SKM-1 treated with dmso at 0.1 percent for 144 hours (cell line): ENCODE data around the gene ATXN1L.
"Not testable (repeated sequence)": the region's sequence is repeated elsewhere in the genome, so short reads cannot be mapped to it uniquely, and the experiment has no call there.

ENCODE experiments used
- DNase-seq: peaks from one replicate; lab custom pipeline; 2025; ENCODE audit not compliant: unreplicated experiment; lab: John Stamatoyannopoulos, UW

The ATXN1L gene, protein sequence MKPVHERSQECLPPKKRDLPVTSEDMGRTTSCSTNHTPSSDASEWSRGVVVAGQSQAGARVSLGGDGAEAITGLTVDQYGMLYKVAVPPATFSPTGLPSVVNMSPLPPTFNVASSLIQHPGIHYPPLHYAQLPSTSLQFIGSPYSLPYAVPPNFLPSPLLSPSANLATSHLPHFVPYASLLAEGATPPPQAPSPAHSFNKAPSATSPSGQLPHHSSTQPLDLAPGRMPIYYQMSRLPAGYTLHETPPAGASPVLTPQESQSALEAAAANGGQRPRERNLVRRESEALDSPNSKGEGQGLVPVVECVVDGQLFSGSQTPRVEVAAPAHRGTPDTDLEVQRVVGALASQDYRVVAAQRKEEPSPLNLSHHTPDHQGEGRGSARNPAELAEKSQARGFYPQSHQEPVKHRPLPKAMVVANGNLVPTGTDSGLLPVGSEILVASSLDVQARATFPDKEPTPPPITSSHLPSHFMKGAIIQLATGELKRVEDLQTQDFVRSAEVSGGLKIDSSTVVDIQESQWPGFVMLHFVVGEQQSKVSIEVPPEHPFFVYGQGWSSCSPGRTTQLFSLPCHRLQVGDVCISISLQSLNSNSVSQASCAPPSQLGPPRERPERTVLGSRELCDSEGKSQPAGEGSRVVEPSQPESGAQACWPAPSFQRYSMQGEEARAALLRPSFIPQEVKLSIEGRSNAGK

DNA sequence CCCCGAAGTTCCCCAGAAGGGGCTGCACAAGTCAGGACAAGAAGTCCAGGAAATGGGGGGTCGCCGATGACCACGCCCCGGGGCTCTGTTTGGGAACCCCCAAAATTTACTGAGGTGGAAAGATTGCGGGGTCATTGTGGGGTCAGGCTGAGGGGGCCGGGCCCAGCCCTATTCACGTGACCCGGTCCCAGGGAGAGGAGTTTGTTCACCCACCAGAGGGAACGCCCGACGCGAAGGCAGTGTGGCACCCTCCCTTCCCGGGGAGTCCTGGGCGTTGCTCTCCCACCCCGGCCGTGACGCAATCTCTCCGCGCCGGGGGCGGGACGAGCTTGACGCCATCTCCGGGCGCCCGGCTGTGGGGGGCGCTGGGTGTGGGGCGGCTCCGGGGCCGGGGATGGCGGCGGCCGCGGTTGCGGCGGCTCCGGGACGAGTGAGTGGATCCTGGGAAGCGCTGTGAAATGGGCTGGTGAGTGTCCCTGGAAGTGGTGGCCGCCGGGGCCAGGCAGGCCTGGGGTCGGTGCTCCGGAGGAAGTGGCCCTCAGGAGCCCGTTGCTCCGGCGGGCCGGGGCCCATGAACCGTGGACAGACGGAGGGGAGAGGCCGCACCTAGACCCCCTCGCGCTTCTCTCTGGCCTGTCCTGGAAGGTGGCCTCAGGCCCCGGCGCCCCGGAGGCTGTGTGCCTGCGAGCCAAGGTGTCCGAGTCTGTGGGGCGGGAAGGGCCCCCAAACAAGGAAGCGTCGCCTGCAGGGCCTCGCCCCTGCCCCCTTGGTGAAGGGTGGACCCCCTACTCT, at the start of gene ATXN1L:
Gene ATXN1L (plus strand): TSS at position 338 of the 792 bp plus-strand sequence. CDS start 3,765 bp downstream, outside the sequence.
- DNase-seq: peak; percentile 80

DNA sequence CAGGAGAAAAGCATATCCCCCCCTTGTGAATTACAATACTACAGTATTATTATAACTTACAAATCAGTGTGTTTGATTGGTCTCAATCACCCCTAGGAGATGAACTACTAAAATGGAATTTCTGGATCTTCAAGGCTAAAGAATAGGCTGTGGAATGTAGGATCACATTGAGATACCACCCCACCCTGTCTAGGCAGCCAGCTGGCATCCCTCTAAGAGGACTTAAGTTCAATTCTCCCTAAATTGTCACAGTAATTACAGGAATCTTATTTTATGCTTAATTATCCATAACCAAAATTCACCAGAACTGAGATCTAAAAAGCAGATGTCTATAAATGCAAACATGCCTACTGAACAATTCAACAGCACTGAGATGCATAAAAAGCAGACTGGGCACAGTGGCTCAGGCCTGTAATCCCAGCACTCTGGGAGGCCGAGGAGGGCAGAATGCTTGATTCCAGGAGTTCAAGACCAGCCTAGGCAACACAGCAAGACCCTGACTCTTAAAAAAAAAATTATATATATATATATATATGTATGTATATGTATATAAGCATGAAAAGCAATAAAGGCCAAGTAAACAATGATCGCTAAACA, 49.2 kb upstream of the ATXN1L start:
- DNase-seq: no peak

DNA sequence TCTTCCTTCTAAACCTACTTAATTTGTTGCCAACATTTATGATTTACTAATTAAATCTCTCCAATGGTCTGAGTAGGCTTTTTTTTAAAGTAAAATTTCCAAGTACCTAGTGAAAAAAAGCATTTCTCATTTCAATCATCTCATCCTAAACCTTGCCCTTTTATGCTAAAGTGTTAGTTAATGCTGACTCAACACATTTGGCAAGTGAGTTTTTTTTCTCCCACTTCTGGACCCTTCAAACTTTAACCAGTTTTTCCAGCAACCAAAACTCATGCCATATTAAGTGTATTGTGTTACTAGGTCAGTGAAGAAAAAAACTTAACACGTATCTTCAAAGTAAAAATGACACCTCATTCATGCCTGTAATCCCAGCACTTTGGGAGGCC, 42.5 kb upstream of the ATXN1L start:
- no peak for DNase-seq

DNA sequence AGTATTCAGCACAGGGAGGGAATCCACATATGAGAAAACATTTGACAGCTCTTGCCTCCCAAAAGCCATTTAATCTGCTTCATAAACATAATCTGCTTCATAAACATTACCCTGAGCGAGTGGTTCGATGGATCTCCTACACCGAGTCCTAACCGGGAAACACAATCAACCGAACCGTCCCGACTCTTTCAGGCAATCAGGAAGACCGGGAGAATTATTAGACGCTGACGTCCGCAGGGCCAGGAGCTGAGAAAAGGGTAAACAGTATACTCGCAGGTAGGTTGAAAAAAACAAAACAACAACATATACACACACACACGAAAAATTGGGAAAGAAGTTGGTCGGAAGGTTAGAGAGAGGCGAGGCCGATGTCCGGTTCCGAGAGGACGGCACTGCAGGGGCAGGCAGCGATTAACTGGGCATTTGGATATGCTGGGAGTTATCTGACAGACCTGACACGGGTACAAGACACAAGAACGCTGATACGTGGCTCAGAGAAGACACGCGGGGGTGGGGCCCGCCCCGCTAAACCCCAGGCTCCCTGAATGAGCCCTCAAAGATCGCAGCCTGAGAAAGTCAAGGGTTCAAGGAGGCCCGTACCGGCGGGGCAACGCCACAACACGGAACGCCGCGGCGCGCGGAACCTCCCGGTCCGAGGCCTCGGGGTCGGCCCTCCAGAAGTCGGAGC, 37.7 kb upstream of the ATXN1L start:
- DNase-seq: no peak

DNA sequence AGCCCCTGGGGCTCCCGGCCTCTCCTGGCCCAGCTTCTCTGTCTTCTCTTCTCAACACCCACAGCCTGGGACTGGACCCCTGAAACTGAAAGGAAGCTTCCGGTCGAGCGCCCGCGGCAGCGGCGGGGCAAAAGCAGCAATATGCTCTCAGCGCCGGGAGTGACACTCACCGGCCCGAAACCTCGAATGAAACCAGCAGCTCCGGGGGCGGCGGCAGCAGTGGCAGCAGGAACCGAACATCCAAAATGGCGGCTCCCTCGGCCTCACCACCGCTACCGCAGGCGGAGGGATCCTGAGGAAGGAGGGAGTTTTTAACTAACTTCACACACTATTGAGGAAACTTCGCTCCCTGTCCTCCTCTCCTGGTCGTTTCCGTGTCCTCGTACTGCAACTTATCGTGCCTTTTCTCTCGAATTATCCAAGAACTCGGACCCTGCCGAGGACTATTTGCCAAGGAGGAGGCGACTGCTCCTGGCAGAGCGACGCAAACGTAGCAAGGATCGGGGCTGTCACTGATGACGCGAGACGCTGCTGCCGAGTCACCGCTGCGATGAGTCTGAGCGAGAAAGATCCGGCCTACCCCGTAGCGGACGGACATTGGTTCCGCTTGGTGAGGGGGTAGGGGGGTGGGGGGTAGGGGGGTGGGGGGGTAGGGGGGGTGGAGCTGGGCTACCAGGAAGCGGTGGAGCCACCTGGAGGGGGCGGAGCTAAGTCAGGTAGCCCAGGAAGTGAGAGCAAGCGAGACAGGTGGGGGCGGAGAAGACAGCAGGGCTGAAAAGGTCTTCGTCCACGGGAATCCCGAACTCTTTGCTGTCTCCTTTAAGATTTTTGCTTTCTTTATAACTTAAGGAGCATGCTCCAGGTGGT, 37.0 kb upstream of the ATXN1L start, which contains the start of gene AP1G1:
Gene AP1G1 (minus strand): TSS at position 242 of the 867 bp plus-strand sequence. CDS start 19,355 bp downstream, outside the sequence.
- peak; percentile 96 for DNase-seq

DNA sequence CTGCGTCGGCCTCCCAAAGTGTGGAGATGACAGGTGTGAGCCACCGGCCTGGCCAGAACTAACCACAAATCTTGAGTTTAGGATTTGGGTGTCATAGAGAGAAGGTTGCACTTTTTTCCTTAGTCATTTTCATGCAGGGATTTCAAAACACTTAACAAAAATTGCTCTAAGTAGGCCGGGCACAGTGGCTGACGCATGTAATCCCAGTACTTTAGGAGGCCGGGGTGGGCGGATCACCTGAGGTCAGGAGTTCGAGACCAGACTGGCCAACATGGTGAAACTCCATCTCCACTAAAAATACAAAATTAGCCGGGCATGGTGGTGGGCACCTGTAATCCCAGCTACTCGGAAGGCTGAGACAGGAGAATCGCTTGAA, 35.6 kb upstream of the ATXN1L start:
- DNase-seq: not testable (repeated sequence)

DNA sequence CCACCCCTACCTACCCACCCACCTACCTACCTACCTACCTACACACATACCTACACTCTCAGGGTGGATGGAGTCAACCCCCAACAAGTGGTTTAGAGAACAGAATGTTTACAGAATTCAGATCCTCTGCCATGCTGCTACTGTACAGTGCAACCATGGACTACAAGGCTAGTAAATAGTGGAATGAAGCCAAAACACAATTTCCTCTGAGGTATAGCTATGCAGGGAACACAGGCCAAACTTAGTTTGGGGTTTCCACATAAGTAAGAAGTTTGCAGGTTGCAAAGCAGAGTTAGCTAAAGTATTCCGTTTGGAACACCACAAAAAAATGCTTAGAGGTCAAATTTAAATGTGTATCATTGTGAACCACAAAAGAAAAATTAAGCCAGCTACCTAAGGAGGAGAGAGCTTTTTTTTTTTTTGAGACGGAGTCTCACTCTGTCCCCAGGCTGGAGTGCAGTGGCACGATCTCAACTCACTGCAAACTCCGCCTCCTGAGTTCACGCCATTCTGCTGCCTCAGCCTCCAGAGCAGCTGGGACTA, 34.4 kb upstream of the ATXN1L start:
- DNase-seq: no peak

DNA sequence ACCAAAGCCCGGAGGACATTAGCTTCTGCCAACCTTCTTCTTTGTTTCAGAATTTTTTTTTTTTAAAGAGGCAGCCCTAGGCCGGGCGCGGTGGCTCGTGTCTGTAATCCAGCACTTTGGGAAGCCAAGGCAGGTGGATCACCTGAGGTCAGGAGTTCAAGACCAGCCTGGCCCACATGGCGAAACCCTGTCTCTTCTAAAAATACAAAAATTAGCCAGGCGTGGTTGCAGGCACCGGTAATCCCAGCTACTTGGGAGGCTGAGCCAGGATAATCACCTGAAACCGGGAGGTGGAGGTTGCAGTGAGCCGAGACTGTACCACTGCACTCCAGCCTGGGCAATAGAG, 28.6 kb upstream of the ATXN1L start:
- not testable (repeated sequence) for DNase-seq

DNA sequence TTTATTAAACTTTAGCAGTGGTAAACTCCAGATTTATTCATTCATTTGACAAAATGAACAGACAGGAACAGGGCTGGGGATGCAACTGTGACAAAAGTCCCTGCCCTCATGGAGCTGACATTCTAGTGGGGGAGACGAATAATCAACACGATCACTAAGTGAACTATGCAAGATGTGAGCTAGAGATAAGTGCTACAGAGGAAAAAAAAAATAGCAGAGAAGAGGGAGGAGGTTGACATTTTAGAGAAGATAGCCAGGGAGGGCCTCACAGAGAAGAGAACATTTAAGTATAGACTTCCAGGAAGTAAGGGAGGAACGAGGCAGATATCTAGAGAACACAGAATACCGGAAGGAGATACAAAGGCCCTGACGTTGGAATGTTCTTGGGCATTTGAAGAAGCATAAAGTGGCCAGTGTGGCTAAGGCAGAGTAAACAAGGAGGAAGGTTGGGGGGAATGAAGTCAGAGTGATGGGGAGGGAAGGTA, 19.2 kb upstream of the ATXN1L start:
- DNase-seq: no peak

DNA sequence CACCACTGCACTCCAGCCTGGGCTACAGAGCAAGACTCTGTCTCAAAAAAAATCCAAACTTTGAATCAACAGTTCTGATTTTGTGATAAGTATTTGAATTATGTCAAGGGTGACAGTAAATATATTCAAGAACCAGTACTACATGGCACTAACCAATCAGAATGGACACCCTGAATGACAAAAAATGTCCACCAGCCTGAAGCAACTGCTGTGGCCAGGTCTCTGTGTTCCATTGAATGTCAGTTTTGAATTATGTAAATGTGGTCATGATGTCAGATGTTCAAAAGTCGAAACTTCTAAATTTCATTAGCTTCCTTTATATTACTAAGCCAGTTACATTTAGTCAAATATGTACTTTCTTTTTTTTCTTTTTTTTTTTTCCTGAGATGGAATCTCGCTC, 15.4 kb upstream of the ATXN1L start:
- no peak for DNase-seq

DNA sequence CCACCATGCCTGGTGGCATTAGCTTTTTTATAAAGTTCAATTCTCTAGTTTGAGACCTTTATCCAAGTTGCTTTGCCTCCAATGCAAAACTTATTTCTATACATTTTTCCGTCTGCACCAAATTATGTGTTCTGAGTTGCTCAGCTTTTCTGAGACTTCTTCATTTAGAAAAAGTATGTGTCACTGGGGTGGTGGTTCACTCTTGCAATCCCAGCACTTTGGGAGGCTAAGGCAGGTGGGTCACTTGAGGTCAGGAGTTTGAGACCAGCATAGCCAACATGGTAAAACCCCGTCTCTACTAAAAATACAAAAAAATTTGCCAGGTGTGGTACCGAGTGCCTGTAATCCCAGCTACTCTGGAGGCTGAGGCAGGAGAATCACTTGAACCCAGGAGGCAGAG, 14.1 kb upstream of the ATXN1L start:
- DNase-seq: not testable (repeated sequence)

DNA sequence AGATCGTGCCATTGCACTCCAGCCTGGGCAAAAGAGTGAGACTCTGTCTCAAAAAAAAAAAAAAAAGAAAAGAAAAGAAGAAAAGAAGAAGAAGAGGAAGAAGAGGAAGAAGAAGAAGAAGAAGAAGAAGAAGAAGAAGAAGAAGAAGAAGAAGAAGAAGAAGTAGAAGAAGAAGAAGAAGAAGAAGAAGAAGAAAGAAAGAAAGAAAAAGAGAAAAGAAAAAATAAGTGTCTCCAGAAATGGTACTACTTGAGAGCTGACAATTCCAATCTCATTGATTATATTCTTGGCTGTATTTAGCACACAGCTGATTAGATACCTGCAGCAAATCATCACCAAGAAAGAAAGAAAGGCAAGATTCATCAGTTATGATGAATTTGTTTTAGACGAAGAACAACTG, 13.7 kb upstream of the ATXN1L start:
- DNase-seq: not testable (repeated sequence)

DNA sequence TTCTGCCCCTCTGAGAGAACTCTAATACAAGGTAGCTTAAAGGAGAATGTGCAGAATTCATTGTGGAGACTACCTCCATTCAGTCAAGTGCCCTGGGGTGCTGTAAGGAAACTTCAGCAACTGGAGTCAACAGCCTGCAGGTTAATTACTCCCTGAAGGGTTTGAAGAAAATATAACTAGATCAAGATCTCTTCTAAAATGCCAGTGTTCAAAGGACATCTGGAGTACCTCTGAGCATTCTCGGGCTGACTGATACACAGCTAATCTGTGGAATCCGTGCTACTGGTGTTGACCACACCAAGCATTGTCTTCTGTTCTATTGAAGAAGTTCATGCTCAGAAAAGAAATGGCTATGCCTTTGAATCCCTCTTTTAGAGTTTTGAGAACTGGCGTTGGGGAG, 11.5 kb upstream of the ATXN1L start:
- no peak for DNase-seq

DNA sequence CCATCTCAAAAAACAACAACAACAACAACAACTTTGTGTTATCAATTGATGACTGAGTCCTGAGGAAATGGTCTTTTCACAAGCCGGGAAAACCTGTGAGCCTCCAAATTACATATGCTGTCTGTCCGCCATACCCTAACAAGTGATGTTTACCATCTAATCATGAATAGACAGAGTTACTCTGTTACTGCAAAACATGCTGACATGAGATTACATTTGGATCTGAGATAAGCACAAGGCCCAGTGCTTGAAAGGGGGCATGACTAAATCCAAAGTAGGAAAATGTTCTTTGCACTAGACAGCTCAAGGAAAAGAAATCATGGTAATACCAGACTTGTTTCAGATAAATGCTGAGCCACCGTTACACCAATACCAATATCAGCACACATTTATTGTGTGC, 8.6 kb upstream of the ATXN1L start:
- no peak for DNase-seq

DNA sequence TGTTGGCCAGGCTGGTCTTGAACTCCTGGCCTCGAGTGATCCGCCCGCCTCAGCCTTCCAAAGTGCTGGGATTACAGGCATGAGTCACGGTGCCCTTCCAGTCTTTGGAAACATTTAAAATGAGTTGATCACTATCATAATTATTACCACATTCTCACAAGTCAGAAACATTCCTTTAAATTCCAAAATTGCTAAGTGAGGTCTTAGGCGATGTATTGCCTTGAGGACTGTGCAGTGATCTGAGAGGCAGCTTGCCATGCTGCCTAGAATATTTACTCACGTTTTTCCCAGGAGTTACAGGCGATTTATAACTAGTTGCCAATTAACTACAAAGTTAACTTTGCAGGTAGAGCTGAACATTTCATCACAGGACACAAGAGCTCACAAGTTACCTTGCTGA, 5.7 kb upstream of the ATXN1L start:
- no peak for DNase-seq

DNA sequence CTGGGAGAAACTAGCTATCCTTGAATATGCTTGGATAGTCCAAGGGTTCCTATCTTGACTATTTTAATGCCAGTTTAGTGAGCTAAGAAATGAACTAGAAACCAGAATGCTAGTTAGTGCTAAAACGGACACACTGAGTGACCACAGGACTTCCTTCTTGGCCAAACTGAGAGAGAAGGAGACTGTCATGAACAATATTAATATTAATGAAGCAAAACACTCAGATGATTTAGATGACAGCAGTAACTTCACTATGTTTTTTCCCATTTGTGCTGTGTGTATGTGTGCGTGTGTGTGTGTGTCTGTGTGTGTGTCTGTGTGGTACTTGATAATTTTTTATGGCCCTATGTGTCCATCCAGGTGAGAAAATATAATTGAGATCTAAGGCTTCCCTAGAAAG, 2.2 kb upstream of the ATXN1L start:
- no peak for DNase-seq

DNA sequence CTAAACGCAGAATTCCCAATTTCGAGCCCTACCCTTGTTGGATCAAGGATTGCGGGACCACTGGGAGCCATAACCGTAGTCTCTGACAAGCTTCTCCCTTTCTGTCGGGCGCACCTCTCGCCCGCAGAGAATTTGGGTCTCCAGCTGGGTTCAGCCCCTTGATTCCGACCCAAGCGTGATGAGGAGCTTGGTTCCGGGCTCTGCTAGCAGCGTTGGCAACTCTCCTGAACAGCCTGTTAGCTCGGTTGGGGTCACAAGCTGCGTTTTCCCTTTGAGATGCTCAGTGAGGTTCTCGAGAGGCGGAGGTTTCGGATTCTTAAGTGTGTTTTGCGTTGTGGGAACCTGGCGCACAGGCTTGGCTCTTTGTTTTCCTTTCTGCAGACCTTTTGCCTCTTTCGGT, 655 bp downstream of the ATXN1L start:
- no peak for DNase-seq

DNA sequence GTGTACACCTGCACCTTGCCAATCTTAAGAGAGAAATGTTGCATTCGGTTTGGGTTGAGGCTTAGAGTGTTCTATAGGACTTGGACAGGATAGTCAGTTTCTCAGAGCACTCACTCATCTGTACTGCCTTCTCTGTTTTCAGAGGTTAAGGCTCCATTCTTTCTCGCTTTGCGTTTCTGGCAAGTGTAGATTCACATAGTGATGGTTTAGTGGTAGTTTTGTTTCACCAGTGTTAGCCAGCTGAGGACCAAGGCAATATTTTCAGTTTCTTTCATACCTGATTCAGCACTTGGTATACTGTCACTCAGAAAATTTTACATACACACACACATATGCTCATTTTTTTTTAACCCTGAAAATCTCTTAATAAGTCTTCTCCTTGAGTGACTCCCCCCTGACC, 1.3 kb downstream of the ATXN1L start:
- no peak for DNase-seq

DNA sequence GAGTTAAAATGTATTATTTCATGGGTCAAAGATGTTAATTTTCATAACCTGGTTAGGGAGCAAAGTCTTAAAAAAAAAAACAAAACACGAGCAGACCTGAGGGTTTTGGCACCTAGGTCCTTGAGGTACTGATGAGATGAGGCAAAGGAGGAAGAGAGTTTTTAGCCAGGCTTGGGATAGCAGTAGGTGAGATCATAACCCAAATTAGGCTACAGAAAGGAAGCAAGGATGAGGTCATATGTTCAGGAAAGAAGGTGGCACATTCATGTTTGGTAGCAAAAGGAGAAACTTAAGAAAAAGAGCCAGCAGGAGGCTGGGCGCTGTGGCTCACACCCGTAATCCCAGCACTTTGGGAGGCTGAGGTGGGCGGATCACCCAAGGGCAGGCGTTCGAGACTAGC, 2.8 kb downstream of the ATXN1L start:
- no peak for DNase-seq
